Stomach (tissue), 4 donors: ENCODE measurements around the gene RASA3.

Experiments used
- CTCF ChIP-seq, 7 experiments: fragments of 450-650 bp in 4 of 7; fragments of 200-600 bp in 3 of 7; sonication (generic) in 3 of 7; IDR thresholded peaks; one replicate each; pipeline ENCODE4 v1.5.1; 2016 to 2019; ENCODE audit warnings: antibody characterized with exemption in 7 of 7, control low read depth in 2 of 7, mild to moderate bottlenecking in 1 of 7
- EP300 ChIP-seq: sonication (generic); formaldehyde crosslinking; IDR thresholded peaks from one replicate; pipeline ENCODE4 v1.6.1; 2017; ENCODE audit warnings: antibody characterized with exemption
- POLR2A ChIP-seq, 4 donors: fragments of 450-650 bp; IDR thresholded peaks; one replicate each; pipeline ENCODE4 v1.6.1; 2016; ENCODE audit warnings: antibody characterized with exemption in 4 of 4, control low read depth in 2 of 4, mild to moderate bottlenecking in 1 of 4, moderate library complexity in 1 of 4

GRCh38 chr13:113977976-113978375, 154.4 kb downstream of the RASA3 start:
- TF ChIP-seq CTCF (IDR thresholded peaks at IDR 0.05) = no peak
- TF ChIP-seq POLR2A (IDR thresholded peaks at IDR 0.05) = no peak
- TF ChIP-seq EP300 = no peak
